GM13977 (cell line): ENCODE measurements around the gene DNMT3L.

Experiments used
- DNase-seq: peaks from one replicate; pipeline ENCODE4 v3.0.0; 2012; ENCODE audit warnings: low spot score
- CTCF ChIP-seq: IDR thresholded peaks from 2 replicates; pipeline ENCODE4 v1.5.1; 2012; ENCODE audit warnings: mild to moderate bottlenecking, control low read depth; ENCODE audit not compliant: insufficient read depth; ENCODE audit errors: extremely low read depth, missing control alignments
- in situ Hi-C: fragments of 300-500 bp; cut with MboI; formaldehyde crosslinking; loops from one replicate; pipeline ENCODE4 v1.12.0; 2022; ENCODE audit warnings: low sequenced_read_pairs, low pct_unique_long_range_greater_than_20kb, mixed read lengths, inconsistent platforms; ENCODE audit not compliant: unreplicated experiment

Gene DNMT3L

GRCh38 chr21:44295163-44295573 lies 33.5 kb upstream of the DNMT3L start:
- in situ Hi-C loops, result loop anchor here (25.0 kb wide), 1 partner anchor 208 kb away; no protein-coding TSS in a partner anchor
- no peak for DNase-seq
- TF ChIP-seq CTCF, result no peak

- DNase-seq, result no peak
- in situ Hi-C loops, result loop anchor here (25.0 kb wide), 1 partner anchor 207 kb away; no protein-coding TSS in a partner anchor
- TF ChIP-seq CTCF, result no peak
These were observed 32.9 kb upstream of the DNMT3L start for GRCh38 chr21:44294391-44295162.

GRCh38 chr21:44293551-44294231 lies 32.0 kb upstream of the DNMT3L start:
- no peak for DNase-seq
- in situ Hi-C loops, result loop anchor here (25.0 kb wide), 1 partner anchor 206 kb away; no protein-coding TSS in a partner anchor
- no peak for TF ChIP-seq CTCF

GRCh38 chr21:44292812-44293195 lies 31.1 kb upstream of the DNMT3L start:
- in situ Hi-C loops, result loop anchor here (25.0 kb wide), 1 partner anchor 206 kb away; no protein-coding TSS in a partner anchor
- no peak for DNase-seq

GRCh38 chr21:44291936-44292811 lies 30.5 kb upstream of the DNMT3L start:
- in situ Hi-C loops, result loop anchor here (25.0 kb wide), 1 partner anchor 205 kb away; no protein-coding TSS in a partner anchor
- no peak for DNase-seq
- TF ChIP-seq CTCF, result no peak

More at GRCh38 chr21:44292812-44293195, 31.1 kb upstream of the DNMT3L start:
- no peak for TF ChIP-seq CTCF
